GM18951 (cell line): ENCODE measurements around the gene GADD45B.
"Not testable (repeated sequence)": the region's sequence is repeated elsewhere in the genome, so short reads cannot be mapped to it uniquely, and the experiment has no call there.

ENCODE experiments used
- POLR2A ChIP-seq: IDR thresholded peaks from 4 replicates; pipeline ENCODE4 v1.6.1; 2011; ENCODE audit warnings: mild to moderate bottlenecking; ENCODE audit not compliant: insufficient read length, insufficient read depth; ENCODE audit errors: extremely low read depth
- in situ Hi-C: fragments of 300-500 bp; cut with MboI; formaldehyde crosslinking; loops from one replicate; pipeline ENCODE4 v1.12.0; 2022; ENCODE audit warnings: low sequenced_read_pairs, mixed read lengths, inconsistent platforms; ENCODE audit not compliant: unreplicated experiment

Gene GADD45B

DNA sequence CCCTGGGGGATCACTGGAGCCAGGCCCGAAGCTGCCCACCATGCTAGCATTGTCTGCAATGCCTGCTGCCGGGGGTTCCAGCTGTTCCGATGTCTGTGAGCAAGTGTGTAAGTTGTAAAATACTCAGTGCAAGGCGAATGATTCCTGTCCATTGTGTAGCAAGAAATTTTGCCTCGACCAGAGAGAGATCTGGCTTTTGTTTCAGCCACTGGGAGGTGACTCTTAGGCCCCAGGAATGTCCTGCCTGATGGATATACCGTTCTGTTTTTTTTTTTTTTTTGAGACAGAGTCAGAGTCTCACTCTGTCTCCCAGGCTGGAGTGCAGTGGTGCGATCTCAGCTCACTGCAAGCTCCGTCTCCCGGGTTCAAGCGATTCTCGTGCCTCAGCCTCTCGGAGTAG, 7.3 kb upstream of the GADD45B start:
- TF ChIP-seq POLR2A: no peak
- in situ Hi-C loops: no loop called here

- in situ Hi-C loops: no loop called here
- no peak for TF ChIP-seq POLR2A
These were observed 6.6 kb upstream of the GADD45B start for GRCh38 chr19:2469102-2469914.

- in situ Hi-C loops: not testable (repeated sequence)
These were observed 6.1 kb upstream of the GADD45B start for GRCh38 chr19:2469915-2470200.

DNA sequence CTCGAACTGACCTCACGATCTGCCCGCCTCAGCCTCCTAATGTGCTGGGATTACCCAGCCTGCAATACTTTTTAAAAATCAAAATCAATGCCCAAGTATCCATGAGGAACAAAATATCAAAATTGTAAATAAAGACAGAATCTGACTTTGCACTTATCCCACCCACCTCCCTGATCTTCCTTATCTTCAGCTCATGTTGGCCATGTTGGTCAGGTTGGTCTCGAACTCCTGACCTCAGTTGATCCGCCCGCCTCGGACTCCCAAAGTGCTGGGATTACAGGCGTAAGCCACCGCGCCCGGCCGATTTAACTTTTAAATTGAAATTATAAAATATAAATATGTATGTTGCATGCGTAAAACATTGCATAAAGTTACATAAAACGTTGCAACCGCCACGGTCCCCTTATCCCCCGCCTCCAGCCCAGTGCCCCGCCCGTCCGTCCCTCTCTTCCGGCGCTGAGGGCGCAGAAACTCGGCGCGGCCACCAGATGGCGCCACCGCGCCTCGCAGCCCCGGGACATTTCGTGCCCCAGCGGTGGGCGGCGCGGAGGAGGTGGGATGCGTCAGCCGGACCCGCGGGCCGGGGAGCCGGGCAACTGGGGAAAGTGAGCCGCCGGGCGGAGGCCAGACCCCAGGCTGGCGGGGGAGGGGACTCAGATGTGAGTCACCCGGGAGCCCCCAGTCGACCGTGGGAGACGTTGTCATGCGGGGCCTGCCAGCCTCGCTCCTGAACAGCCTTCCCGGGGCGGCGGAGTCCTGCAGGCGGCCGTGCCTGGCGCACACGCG, 1.5 kb upstream of the GADD45B start:
- no peak for TF ChIP-seq POLR2A
- in situ Hi-C loops: loop anchor here (5.0 kb wide), 1 partner anchor 138 kb away; no protein-coding TSS in a partner anchor

- in situ Hi-C loops: loop anchor here (5.0 kb wide), 1 partner anchor 137 kb away; no protein-coding TSS in a partner anchor
These were observed 767 bp upstream of the GADD45B start for GRCh38 chr19:2475018-2475701.

GRCh38 chr19:2476451-2477140, 669 bp downstream of the GADD45B start:
- TF ChIP-seq POLR2A: no peak
- in situ Hi-C loops: loop anchor here (5.0 kb wide), 1 partner anchor 136 kb away; no protein-coding TSS in a partner anchor

More at GRCh38 chr19:2475018-2475701, 767 bp upstream of the GADD45B start:
- no peak for TF ChIP-seq POLR2A

DNA sequence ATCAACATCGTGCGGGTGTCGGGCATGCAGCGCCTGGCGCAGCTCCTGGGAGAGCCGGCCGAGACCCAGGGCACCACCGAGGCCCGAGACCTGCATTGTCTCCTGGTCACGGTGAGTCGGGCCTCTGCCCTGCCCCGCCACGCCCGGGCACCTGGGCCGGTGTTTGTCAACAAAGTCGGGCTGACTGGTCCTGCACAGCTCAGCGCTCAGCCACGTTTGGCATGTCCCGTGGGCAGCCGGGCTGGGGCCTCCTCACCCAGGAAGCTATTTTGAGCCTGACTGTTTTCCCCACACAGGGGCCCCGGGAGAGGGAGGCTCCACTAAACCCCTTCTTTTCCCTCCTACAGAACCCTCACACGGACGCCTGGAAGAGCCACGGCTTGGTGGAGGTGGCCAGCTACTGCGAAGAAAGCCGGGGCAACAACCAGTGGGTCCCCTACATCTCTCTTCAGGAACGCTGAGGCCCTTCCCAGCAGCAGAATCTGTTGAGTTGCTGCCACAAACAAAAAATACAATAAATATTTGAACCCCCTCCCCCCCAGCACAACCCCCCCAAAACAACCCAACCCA, 1.3 kb downstream of the GADD45B start:
- no peak for TF ChIP-seq POLR2A
- in situ Hi-C loops: loop anchor here (5.0 kb wide), 1 partner anchor 135 kb away; no protein-coding TSS in a partner anchor

- in situ Hi-C loops: loop anchor here (5.0 kb wide), 1 partner anchor 135 kb away; no protein-coding TSS in a partner anchor
- TF ChIP-seq POLR2A: peak; percentile 17
These were observed 1.8 kb downstream of the GADD45B start for GRCh38 chr19:2477732-2478191.

GRCh38 chr19:2478278-2478755, 2.4 kb downstream of the GADD45B start:
- in situ Hi-C loops: loop anchor here (5.0 kb wide), 1 partner anchor 134 kb away; no protein-coding TSS in a partner anchor
- TF ChIP-seq POLR2A: no peak

DNA sequence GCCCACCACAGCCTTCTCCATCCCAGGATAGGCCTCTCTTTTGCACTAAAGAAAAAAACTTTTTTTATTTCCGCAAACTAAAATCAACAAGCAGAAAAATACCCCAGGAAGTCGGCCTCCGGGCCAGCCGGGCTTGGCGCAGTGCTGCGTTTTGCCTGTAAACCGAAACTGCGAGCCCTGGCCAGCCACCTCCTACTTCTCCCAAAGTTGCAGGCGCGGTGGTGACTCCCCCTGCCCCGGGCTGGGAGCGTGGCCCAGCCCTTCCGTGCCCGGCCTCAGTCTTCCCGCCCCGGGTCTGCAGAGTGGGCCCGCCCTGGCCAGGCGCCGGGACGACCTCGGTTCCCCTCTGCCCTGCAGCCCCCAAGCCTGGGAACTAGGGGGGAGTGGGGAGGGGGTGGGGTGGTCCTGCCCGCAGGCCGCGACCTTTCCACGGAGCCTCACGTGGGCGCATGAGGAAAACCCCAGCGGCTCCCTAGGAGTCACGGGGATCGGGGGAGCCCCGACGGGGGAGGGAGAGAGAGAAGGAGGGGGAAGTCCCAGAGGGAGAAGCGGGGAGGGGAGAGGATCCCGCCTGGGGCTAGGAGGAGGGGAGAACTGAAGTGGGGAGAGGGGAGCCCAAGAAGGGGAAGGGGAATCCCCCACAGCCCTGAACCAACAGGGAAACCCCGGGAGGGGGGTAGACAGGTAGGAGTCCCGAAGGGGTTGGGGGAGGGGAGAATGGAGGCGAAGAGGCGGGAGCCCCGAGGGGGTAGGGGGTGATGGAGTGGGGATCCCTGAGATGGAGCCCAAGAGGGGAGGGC, 3.0 kb downstream of the GADD45B start:
- in situ Hi-C loops: loop anchor here (5.0 kb wide), 1 partner anchor 133 kb away; no protein-coding TSS in a partner anchor
- TF ChIP-seq POLR2A: peak; percentile 58

- in situ Hi-C loops: loop anchor here (5.0 kb wide), 1 partner anchor 133 kb away; no protein-coding TSS in a partner anchor
- no peak for TF ChIP-seq POLR2A
These were observed 3.7 kb downstream of the GADD45B start for GRCh38 chr19:2479556-2480194.
